Caco-2 (cell line): ENCODE results near the gene MC4R. TPM values are rescaled to one million over a fixed set of nuclear protein-coding genes. Genes with fewer than 3 reads are reported as not detected.

Experiments
- BruUV-seq: library from RNA; stranded (reverse); fragments of 400-500 nt; replicated peaks from 2 replicates; lab custom pipeline; 2021; lab: Mats Ljungman, UMichigan
- CTCF ChIA-PET: fragments of 300-600 bp; sonication (Branson Sonifier 250); formaldehyde crosslinking; loops from one replicate; lab custom pipeline; 2022; ENCODE audit warnings: antibody characterized with exemption; lab: Charles Lee
- POLR2A ChIA-PET: fragments of 300-600 bp; sonication (Branson Sonifier 250); formaldehyde crosslinking; loops from one replicate; lab custom pipeline; 2022; ENCODE audit warnings: antibody characterized with exemption; lab: Charles Lee
- DNase-seq, 2 experiments: peaks; one replicate each; pipeline versions ENCODE4 v3.0.0 to v3.0.0-alpha.2; 2020 to 2022
- H3K27me3 ChIP-seq: replicated peaks from 2 replicates; pipeline ENCODE4 v1.6.0; 2011; ENCODE audit warnings: low read length; ENCODE audit not compliant: control insufficient read depth, insufficient read depth
- H3K36me3 ChIP-seq: 2 replicates; pipeline ENCODE4 v1.5.1; 2011; ENCODE audit warnings: low read length; ENCODE audit not compliant: control insufficient read depth, insufficient read depth
- H3K4me1 ChIP-seq: fragments of 250-450 bp; sonication (Bioruptor Pico); 2 replicates; pipeline ENCODE4 v1.5.1; 2020; ENCODE audit warnings: mild to moderate bottlenecking
- H3K4me3 ChIP-seq: 2 replicates; pipeline ENCODE4 v1.5.1; 2011; ENCODE audit warnings: low read depth, mild to moderate bottlenecking, control low read depth, low read length
- H3K9me3 ChIP-seq: fragments of 250-450 bp; sonication (Bioruptor Pico); 2 replicates; pipeline ENCODE4 v1.5.1; 2020; ENCODE audit warnings: mild to moderate bottlenecking, moderate library complexity
- H3K27ac Mint-ChIP-seq: one replicate; pipeline ENCODE4 v1.8.0; 2022; ENCODE audit warnings: mixed read lengths; ENCODE audit not compliant: unreplicated experiment
- H3K27me3 Mint-ChIP-seq: one replicate; pipeline ENCODE4 v1.8.0; 2022; ENCODE audit warnings: mixed read lengths; ENCODE audit not compliant: insufficient read depth, unreplicated experiment
- H3K36me3 Mint-ChIP-seq: one replicate; pipeline ENCODE4 v1.8.0; 2022; ENCODE audit warnings: mild to moderate bottlenecking, mixed read lengths; ENCODE audit not compliant: insufficient read depth, unreplicated experiment
- H3K4me1 Mint-ChIP-seq: one replicate; pipeline ENCODE4 v1.8.0; 2022; ENCODE audit warnings: low read depth, mixed read lengths; ENCODE audit not compliant: unreplicated experiment
- H3K4me3 Mint-ChIP-seq: one replicate; pipeline ENCODE4 v1.8.0; 2022; ENCODE audit warnings: mild to moderate bottlenecking, moderate library complexity, mixed read lengths; ENCODE audit not compliant: unreplicated experiment
- H3K9me3 Mint-ChIP-seq: one replicate; pipeline ENCODE4 v1.8.0; 2022; ENCODE audit warnings: mixed read lengths; ENCODE audit not compliant: unreplicated experiment
- intact Hi-C: fragments of 100-400 bp; cut with micrococcal nuclease; formaldehyde crosslinking; loops from one replicate; pipeline ENCODE4 v1.10.0; 2022; ENCODE audit not compliant: unreplicated experiment
- total RNA-seq: library from RNA; stranded (reverse); gene quantifications from 2 replicates; pipeline ENCODE4 v1.2.3, GENCODE V29; 2022
- TF ChIP-seq, protein P1 (sequence below), 2 experiments: fragments of 200-600 bp in 1 of 2; IDR thresholded peaks; 1 replicate in 1 of 2; 2 replicates in 1 of 2; pipeline versions ENCODE4 v1.5.1 to v1.8.0; 2011 to 2022; ENCODE audit warnings: antibody characterized with exemption in 1 of 2, control low read depth in 1 of 2, inconsistent platforms in 1 of 2, low read depth in 1 of 2, low read length in 1 of 2, mild to moderate bottlenecking in 1 of 2, moderate library complexity in 1 of 2; ENCODE audit not compliant: insufficient read depth in 1 of 2, severe bottlenecking in 1 of 2, unreplicated experiment in 1 of 2

The MC4R gene
- total RNA-seq, 1 experiment from 2014 or later: not detected

- no peaks in the 10 kb centered on the region for H3K4me1 ChIP-seq
- TF ChIP-seq, protein P1, sequence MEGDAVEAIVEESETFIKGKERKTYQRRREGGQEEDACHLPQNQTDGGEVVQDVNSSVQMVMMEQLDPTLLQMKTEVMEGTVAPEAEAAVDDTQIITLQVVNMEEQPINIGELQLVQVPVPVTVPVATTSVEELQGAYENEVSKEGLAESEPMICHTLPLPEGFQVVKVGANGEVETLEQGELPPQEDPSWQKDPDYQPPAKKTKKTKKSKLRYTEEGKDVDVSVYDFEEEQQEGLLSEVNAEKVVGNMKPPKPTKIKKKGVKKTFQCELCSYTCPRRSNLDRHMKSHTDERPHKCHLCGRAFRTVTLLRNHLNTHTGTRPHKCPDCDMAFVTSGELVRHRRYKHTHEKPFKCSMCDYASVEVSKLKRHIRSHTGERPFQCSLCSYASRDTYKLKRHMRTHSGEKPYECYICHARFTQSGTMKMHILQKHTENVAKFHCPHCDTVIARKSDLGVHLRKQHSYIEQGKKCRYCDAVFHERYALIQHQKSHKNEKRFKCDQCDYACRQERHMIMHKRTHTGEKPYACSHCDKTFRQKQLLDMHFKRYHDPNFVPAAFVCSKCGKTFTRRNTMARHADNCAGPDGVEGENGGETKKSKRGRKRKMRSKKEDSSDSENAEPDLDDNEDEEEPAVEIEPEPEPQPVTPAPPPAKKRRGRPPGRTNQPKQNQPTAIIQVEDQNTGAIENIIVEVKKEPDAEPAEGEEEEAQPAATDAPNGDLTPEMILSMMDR (IDR thresholded peaks at IDR 0.05; ENCODE audit: insufficient read depth in 1 of 2, low read depth in 1 of 2, low read length in 1 of 2, severe bottlenecking in 1 of 2, unreplicated experiment in 1 of 2): no peak
- no peaks in the 10 kb centered on the region for H3K36me3 ChIP-seq
- H3K27me3 ChIP-seq: no peaks in the 10 kb centered on the region
- CTCF ChIA-PET: no interaction called here
- no peaks in the 10 kb centered on the region for H3K9me3 Mint-ChIP-seq
- no peaks in the 10 kb centered on the region for H3K4me1 Mint-ChIP-seq
- no peak overlapping the region for H3K27ac Mint-ChIP-seq
- intact Hi-C loops: no loop called here
- no peak for DNase-seq
- H3K36me3 Mint-ChIP-seq: no peaks in the 10 kb centered on the region
- no peaks in the 10 kb centered on the region for H3K9me3 ChIP-seq
- BruUV-seq: no TSS peak
- H3K4me3 ChIP-seq: no peak overlapping the region
- POLR2A ChIA-PET: no interaction called here
- no peaks in the 10 kb centered on the region for H3K27me3 Mint-ChIP-seq
- no peak overlapping the region for H3K4me3 Mint-ChIP-seq
Measured at GRCh38 chr18:60417946-60418345, 45.4 kb upstream of the MC4R start.

GRCh38 chr18:60413944-60414547, 41.5 kb upstream of the MC4R start:
- Histone ChIP-seq H3K9me3 (no peaks in the 10 kb centered on the region), H3K27me3 (no peaks in the 10 kb centered on the region), H3K4me1 (no peaks in the 10 kb centered on the region), H3K4me3 (no peak overlapping the region), H3K36me3 (no peaks in the 10 kb centered on the region)
- ChIA-PET POLR2A (no interaction called here), CTCF (interaction anchor here (1.0 to 1.2 kb wide), 2 partner anchors 418 to 426 kb away, joined by 4 to 8 read pairs; no protein-coding TSS in a partner anchor)
- Mint-ChIP-seq H3K27ac (no peak overlapping the region), H3K36me3 (no peaks in the 10 kb centered on the region), H3K9me3 (no peaks in the 10 kb centered on the region), H3K4me3 (no peak overlapping the region), H3K4me1 (no peaks in the 10 kb centered on the region), H3K27me3 (no peaks in the 10 kb centered on the region)
- TF ChIP-seq, protein P1 (IDR thresholded peaks at IDR 0.05; ENCODE audit: insufficient read depth in 1 of 2, low read depth in 1 of 2, low read length in 1 of 2, severe bottlenecking in 1 of 2, unreplicated experiment in 1 of 2): peak; percentile 35 to 41
- intact Hi-C loops: loop anchor here (1.0 to 5.0 kb wide), 2 partner anchors 426 to 577 kb away; no protein-coding TSS in a partner anchor
- BruUV-seq: no TSS peak
- peak; percentile 9 to 19 for DNase-seq

GRCh38 chr18:60411715-60412114, 39.1 kb upstream of the MC4R start:
- H3K4me1 Mint-ChIP-seq: no peaks in the 10 kb centered on the region
- H3K4me3 ChIP-seq: no peak overlapping the region
- H3K4me3 Mint-ChIP-seq: no peak overlapping the region
- no peak for DNase-seq
- no peaks in the 10 kb centered on the region for H3K36me3 Mint-ChIP-seq
- intact Hi-C loops: loop anchor here (5.0 kb wide), 1 partner anchor 574 kb away; no protein-coding TSS in a partner anchor
- ChIA-PET CTCF (interaction anchor here (0.8 kb wide), 1 partner anchor 415 kb away, joined by 3 read pairs; no protein-coding TSS in a partner anchor), POLR2A (no interaction called here)
- no peaks in the 10 kb centered on the region for H3K36me3 ChIP-seq
- H3K27me3 Mint-ChIP-seq: no peaks in the 10 kb centered on the region
- TF ChIP-seq, protein P1 (IDR thresholded peaks at IDR 0.05; ENCODE audit: insufficient read depth in 1 of 2, low read depth in 1 of 2, low read length in 1 of 2, severe bottlenecking in 1 of 2, unreplicated experiment in 1 of 2): no peak
- H3K9me3 ChIP-seq: no peaks in the 10 kb centered on the region
- no peaks in the 10 kb centered on the region for H3K9me3 Mint-ChIP-seq
- no peaks in the 10 kb centered on the region for H3K4me1 ChIP-seq
- BruUV-seq: no TSS peak
- H3K27ac Mint-ChIP-seq: no peak overlapping the region
- no peaks in the 10 kb centered on the region for H3K27me3 ChIP-seq
